ENCODE data around the gene MACROD1. TPM values are rescaled to one million over a fixed set of nuclear protein-coding genes. Genes with fewer than 3 reads are reported as not detected.

MACROD1 gene
- total and polyA plus RNA-seq, 2 donors (not counting 3 experiments of a cell fraction or from before 2014, with no cell fraction given), result 11.0 to 16.2 TPM

- DNase-seq (ENCODE audit: low read depth, low spot score) (no peak), FAIRE-seq (no peak)
- H3K9me1 ChIP-seq (replicated peaks; ENCODE audit: control insufficient read depth, extremely low read depth, insufficient read depth, low read length), result no peaks in the 10 kb centered on the region
- H3K4me3 ChIP-seq (replicated peaks in 1 of 3; ENCODE audit: insufficient read depth in 1 of 3, low read depth in 1 of 3, low read length in 3 of 3), result no peak overlapping the region
- H3K36me3 ChIP-seq (ENCODE audit: control insufficient read depth in 2 of 2, extremely low read depth in 1 of 2, insufficient read depth in 2 of 2, low read length in 2 of 2), result no peaks in the 10 kb centered on the region
- H3K27ac ChIP-seq (ENCODE audit: insufficient read depth, low read depth, low read length), result no peak overlapping the region
- H3K4me2 ChIP-seq (ENCODE audit: insufficient read depth, low read length), result no peak overlapping the region
- no peak overlapping the region for H3K9ac ChIP-seq (replicated peaks; ENCODE audit: extremely low read depth, insufficient read depth, low read length)
- H3K9me3 ChIP-seq (replicated peaks; ENCODE audit: control insufficient read depth, insufficient read depth, low read length), result no peaks in the 10 kb centered on the region
- H3K4me1 ChIP-seq (ENCODE audit: control insufficient read depth, extremely low read depth, insufficient read depth, low read length), result no peaks in the 10 kb centered on the region
- H3K27me3 ChIP-seq (ENCODE audit: control insufficient read depth in 2 of 2, insufficient read depth in 2 of 2, low read length in 2 of 2), result peaks cover 23 to 28% of the 10 kb centered on the region in 2 experiments
- H4K20me1 ChIP-seq (replicated peaks; ENCODE audit: control insufficient read depth, extremely low read depth, insufficient read depth, low read length), result no peaks in the 10 kb centered on the region
- BruUV-seq (replicated peaks), result no TSS peak
- intact Hi-C loops (cut with micrococcal nuclease) (no loop called here), dilution Hi-C loops (cut with MboI; ENCODE audit: extremely low pct_ligation_motif_present, low sequenced_read_pairs) (no loop called here)
- no peak for TF ChIP-seq EZH2 (IDR thresholded peaks at IDR 0.05; ENCODE audit: borderline replicate concordance, low read depth, low read length, severe bottlenecking)
- no peak for TF ChIP-seq JUN (IDR thresholded peaks at IDR 0.05; ENCODE audit: borderline replicate concordance, insufficient read depth, insufficient read length, low read depth)
- TF ChIP-seq FOS (IDR thresholded peaks at IDR 0.05; ENCODE audit: borderline replicate concordance, insufficient read depth, low read length), result no peak
- TF ChIP-seq MYC (IDR thresholded peaks at IDR 0.05; ENCODE audit: low read depth, low read length), result no peak
- no peak for TF ChIP-seq POLR2AphosphoS5 (IDR thresholded peaks at IDR 0.05; ENCODE audit: insufficient read depth, low read depth, low read length)
- TF ChIP-seq, protein P1, sequence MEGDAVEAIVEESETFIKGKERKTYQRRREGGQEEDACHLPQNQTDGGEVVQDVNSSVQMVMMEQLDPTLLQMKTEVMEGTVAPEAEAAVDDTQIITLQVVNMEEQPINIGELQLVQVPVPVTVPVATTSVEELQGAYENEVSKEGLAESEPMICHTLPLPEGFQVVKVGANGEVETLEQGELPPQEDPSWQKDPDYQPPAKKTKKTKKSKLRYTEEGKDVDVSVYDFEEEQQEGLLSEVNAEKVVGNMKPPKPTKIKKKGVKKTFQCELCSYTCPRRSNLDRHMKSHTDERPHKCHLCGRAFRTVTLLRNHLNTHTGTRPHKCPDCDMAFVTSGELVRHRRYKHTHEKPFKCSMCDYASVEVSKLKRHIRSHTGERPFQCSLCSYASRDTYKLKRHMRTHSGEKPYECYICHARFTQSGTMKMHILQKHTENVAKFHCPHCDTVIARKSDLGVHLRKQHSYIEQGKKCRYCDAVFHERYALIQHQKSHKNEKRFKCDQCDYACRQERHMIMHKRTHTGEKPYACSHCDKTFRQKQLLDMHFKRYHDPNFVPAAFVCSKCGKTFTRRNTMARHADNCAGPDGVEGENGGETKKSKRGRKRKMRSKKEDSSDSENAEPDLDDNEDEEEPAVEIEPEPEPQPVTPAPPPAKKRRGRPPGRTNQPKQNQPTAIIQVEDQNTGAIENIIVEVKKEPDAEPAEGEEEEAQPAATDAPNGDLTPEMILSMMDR (IDR thresholded peaks at IDR 0.05; ENCODE audit: extremely low read depth in 1 of 2, insufficient read depth in 1 of 2, low read depth in 1 of 2, low read length in 2 of 2), result no peak
- TF ChIP-seq GATA2 (IDR thresholded peaks at IDR 0.05; ENCODE audit: insufficient read depth, insufficient read length, low read depth, low read length), result no peak
- no peak for TF ChIP-seq POLR2A (IDR thresholded peaks at IDR 0.05; ENCODE audit: low read depth, low read length)
- no peak for TF ChIP-seq MAX (IDR thresholded peaks at IDR 0.05; ENCODE audit: insufficient read depth, insufficient read length)
- no peak overlapping the region for H2AFZ ChIP-seq (ENCODE audit: low read depth, low read length)
- CTCF ChIA-PET, result interaction anchor here (0.7 to 2.0 kb wide), 2 partner anchors 19 to 109 kb away, joined by 3 to 4 read pairs; no protein-coding TSS in a partner anchor
- H3K79me2 ChIP-seq (ENCODE audit: control insufficient read depth, insufficient read depth, low read length), result no peaks in the 10 kb centered on the region
- POLR2A ChIA-PET, result no interaction called here
Observed at GRCh38 chr11:64039012-64039665, 126.8 kb downstream of the MACROD1 start.

Data from endothelial cell of umbilical vein (primary cell).